ENCODE results near the gene SPATA9. TPM values are rescaled to one million over a fixed set of nuclear protein-coding genes. Genes with fewer than 3 reads are reported as not detected.

SPATA9 gene
- total and polyA plus RNA-seq, 2 of the 13 experiments (the other 11 are each of a cell fraction or from before 2014, with no cell fraction given): not detected

GRCh38 chr5:95628933-95629332 is 53.9 kb downstream of the SPATA9 start (continued):
- TF ChIP-seq, protein P1, sequence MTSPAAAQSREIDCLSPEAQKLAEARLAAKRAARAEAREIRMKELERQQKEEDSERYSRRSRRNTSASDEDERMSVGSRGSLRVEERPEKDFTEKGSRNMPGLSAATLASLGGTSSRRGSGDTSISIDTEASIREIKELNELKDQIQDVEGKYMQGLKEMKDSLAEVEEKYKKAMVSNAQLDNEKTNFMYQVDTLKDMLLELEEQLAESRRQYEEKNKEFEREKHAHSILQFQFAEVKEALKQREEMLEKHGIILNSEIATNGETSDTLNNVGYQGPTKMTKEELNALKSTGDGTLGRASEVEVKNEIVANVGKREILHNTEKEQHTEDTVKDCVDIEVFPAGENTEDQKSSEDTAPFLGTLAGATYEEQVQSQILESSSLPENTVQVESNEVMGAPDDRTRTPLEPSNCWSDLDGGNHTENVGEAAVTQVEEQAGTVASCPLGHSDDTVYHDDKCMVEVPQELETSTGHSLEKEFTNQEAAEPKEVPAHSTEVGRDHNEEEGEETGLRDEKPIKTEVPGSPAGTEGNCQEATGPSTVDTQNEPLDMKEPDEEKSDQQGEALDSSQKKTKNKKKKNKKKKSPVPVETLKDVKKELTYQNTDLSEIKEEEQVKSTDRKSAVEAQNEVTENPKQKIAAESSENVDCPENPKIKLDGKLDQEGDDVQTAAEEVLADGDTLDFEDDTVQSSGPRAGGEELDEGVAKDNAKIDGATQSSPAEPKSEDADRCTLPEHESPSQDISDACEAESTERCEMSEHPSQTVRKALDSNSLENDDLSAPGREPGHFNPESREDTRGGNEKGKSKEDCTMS (CRISPR knock-in tag; conservative IDR thresholded peaks at IDR 0.05): no peak
- TF ChIP-seq KLF12 (CRISPR knock-in tag; IDR thresholded peaks at IDR 0.05; ENCODE audit: borderline replicate concordance) (no peak), ZBTB7A (CRISPR knock-in tag; IDR thresholded peaks at IDR 0.05) (no peak)

GRCh38 chr5:95627971-95628810 is 54.6 kb downstream of the SPATA9 start:
- no peak for TF ChIP-seq ZNF275 (CRISPR knock-in tag; IDR thresholded peaks at IDR 0.05; ENCODE audit: borderline replicate concordance)
- no peak for TF ChIP-seq ZNF230 (CRISPR knock-in tag; IDR thresholded peaks at IDR 0.05)
- no peak for DNase-seq (ENCODE audit: low spot score)
- WGBS (ENCODE audit: low lambda C conversion rate): 39% methylated on average over 4 of the region's 4 CpGs
- Histone ChIP-seq H3K27ac (ENCODE audit: extremely low read length, insufficient read depth, low read length) (no peak overlapping the region), H3K9ac (ENCODE audit: insufficient read depth, low read depth, low read length) (no peak overlapping the region), H3K27me3 (ENCODE audit: control insufficient read depth in 1 of 2, insufficient read depth in 2 of 2, low read length in 2 of 2) (peaks cover 0 to 10% of the 10 kb centered on the region in 2 experiments; a peak in 2 of 5 replicates), H3K4me3 (replicated peaks in 1 of 3; ENCODE audit: insufficient read depth in 1 of 3, low read depth in 2 of 3, low read length in 3 of 3) (no peak overlapping the region), H3K36me3 (replicated peaks in 1 of 2; ENCODE audit: control insufficient read depth in 1 of 2, insufficient read depth in 2 of 2, low read length in 2 of 2) (no peaks in the 10 kb centered on the region), H3K9me3 (ENCODE audit: low read length) (no peaks in the 10 kb centered on the region), H3K4me1 (ENCODE audit: insufficient read depth, low read length) (no peaks in the 10 kb centered on the region), H3K4me2 (ENCODE audit: low read depth, low read length) (no peak overlapping the region), H3K79me2 (ENCODE audit: insufficient read depth, low read length) (no peaks in the 10 kb centered on the region), H4K20me1 (ENCODE audit: insufficient read depth, low read length) (no peaks in the 10 kb centered on the region), H2AFZ (ENCODE audit: low read length) (no peak overlapping the region)
- BruUV-seq (replicated peaks): no TSS peak
- no peak for FAIRE-seq
- in situ Hi-C loops (cut with HindIII; ENCODE audit: extremely low pct_ligation_motif_present, low pct_unique_long_range_greater_than_20kb): loop anchor here (25.0 kb wide), 1 partner anchor 709 kb away; no protein-coding TSS in a partner anchor
- intact Hi-C loops (cut with micrococcal nuclease; ENCODE audit: unreplicated experiment): no loop called here
- no peak for ATAC-seq
- ChIA-PET POLR2A (no interaction called here), CTCF (ENCODE audit: low intra/inter-chr PET ratio, low total read pairs) (no interaction called here)
